HCT116 (cell line): ENCODE results near the gene CENPS.

Source experiments
- CTCF ChIP-seq, 3 experiments: fragments of 200-600 bp in 1 of 3; sonication (generic) in 1 of 3; IDR thresholded peaks in 2 of 3; conservative IDR thresholded peaks in 1 of 3; 2 replicates each; pipeline ENCODE4 v1.5.1; 2012 to 2017; ENCODE audit warnings: low read depth in 2 of 3, low read length in 2 of 3, antibody characterized with exemption in 1 of 3, borderline replicate concordance in 1 of 3, control low read depth in 1 of 3, mild to moderate bottlenecking in 1 of 3, mixed read lengths in 1 of 3, mixed run types in 1 of 3, moderate library complexity in 1 of 3; ENCODE audit not compliant: insufficient read depth in 1 of 3
- EZH2 ChIP-seq: fragments of 200-600 bp; sonication (generic); IDR thresholded peaks from 2 replicates; pipeline ENCODE4 v1.6.1; 2017; ENCODE audit warnings: antibody characterized with exemption, mixed run types
- EZH2phosphoT487 ChIP-seq: fragments of 200-600 bp; IDR thresholded peaks from 2 replicates; pipeline ENCODE4 v1.6.1; 2018; ENCODE audit warnings: antibody characterized with exemption, borderline replicate concordance
- POLR2A ChIP-seq: IDR thresholded peaks from 2 replicates; pipeline ENCODE4 v1.7.0; 2011; ENCODE audit warnings: borderline replicate concordance; ENCODE audit not compliant: insufficient read depth, insufficient read length; ENCODE audit errors: extremely low read depth
- POLR2AphosphoS5 ChIP-seq: IDR thresholded peaks from 2 replicates; pipeline ENCODE4 v1.6.1; 2011; ENCODE audit warnings: mild to moderate bottlenecking, low read depth, low read length, moderate library complexity
- YY1 ChIP-seq: IDR thresholded peaks from 2 replicates; pipeline ENCODE4 v1.6.1; 2011; ENCODE audit warnings: low read length, low read depth, moderate library complexity, mild to moderate bottlenecking; ENCODE audit not compliant: insufficient replicate concordance; ENCODE audit errors: extremely low read depth
- ZBTB33 ChIP-seq: IDR thresholded peaks from 2 replicates; pipeline ENCODE4 v1.6.1; 2011; ENCODE audit warnings: mild to moderate bottlenecking, low read length, moderate library complexity; ENCODE audit not compliant: insufficient replicate concordance; ENCODE audit errors: extremely low read depth
- ZFX ChIP-seq: fragments of 450-650 bp; IDR thresholded peaks from 2 replicates; pipeline ENCODE4 v1.6.1; 2017
- ZNF274 ChIP-seq: fragments of 200-500 bp; sonication (Bioruptor generic); IDR thresholded peaks from 2 replicates; pipeline ENCODE4 v1.6.1; 2014; ENCODE audit warnings: mild to moderate bottlenecking, low read depth, low read length, inconsistent platforms

GRCh38 chr1:10434590-10434989, 4.4 kb downstream of the CENPS start:
- TF ChIP-seq ZNF274 (no peak), ZFX (no peak), POLR2A (no peak), YY1 (no peak), CTCF (IDR thresholded peaks at IDR 0.05 in 2 of 3, conservative IDR thresholded peaks at IDR 0.05 in 1 of 3; ENCODE audit: borderline replicate concordance in 1 of 3, insufficient read depth in 1 of 3, low read depth in 2 of 3, low read length in 2 of 3) (no peak), EZH2 (no peak), ZBTB33 (no peak), POLR2AphosphoS5 (no peak), EZH2phosphoT487 (no peak)
